ENCODE results near the gene ILRUN.

ILRUN gene

DNA sequence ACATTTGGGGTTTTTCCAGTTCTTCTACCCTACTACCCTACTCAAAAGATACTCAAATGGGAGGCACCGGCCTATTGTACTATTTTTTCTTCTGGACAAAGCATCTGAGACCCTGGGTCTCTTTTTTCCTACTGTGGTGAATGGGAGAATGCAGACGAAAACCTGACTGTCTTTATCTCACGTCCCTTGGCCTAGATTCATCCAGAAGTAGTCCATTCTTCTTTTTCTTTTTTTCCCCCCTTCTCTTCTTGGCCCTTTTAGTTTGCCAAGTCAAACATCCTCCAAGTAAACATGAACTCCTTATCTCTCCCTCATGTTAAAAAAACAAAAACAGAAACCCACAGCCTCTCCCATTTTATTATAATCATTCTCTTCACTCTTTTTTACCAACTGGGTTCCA, 8.7 kb upstream of the ILRUN start:
- Histone ChIP-seq H3K9ac (no peak overlapping the region), H3K36me3 (ENCODE audit: insufficient read depth) (no peaks in the 10 kb centered on the region), H3K79me2 (ENCODE audit: insufficient read depth, low read depth) (no peaks in the 10 kb centered on the region), H3K27me3 (ENCODE audit: insufficient read depth, low read depth) (no peaks in the 10 kb centered on the region), H4K20me1 (ENCODE audit: insufficient read depth) (no peaks in the 10 kb centered on the region), H3K4me1 (ENCODE audit: low read depth, poor library complexity, severe bottlenecking) (no peaks in the 10 kb centered on the region), H3K4me2 (no peak overlapping the region), H3K27ac (no peak overlapping the region), H3K4me3 (IDR thresholded peaks at IDR 0.05; ENCODE audit: insufficient read depth, low read depth, low read length) (no peak overlapping the region), H2AFZ (ENCODE audit: low read depth) (no peak overlapping the region)
- TF ChIP-seq, protein P1, sequence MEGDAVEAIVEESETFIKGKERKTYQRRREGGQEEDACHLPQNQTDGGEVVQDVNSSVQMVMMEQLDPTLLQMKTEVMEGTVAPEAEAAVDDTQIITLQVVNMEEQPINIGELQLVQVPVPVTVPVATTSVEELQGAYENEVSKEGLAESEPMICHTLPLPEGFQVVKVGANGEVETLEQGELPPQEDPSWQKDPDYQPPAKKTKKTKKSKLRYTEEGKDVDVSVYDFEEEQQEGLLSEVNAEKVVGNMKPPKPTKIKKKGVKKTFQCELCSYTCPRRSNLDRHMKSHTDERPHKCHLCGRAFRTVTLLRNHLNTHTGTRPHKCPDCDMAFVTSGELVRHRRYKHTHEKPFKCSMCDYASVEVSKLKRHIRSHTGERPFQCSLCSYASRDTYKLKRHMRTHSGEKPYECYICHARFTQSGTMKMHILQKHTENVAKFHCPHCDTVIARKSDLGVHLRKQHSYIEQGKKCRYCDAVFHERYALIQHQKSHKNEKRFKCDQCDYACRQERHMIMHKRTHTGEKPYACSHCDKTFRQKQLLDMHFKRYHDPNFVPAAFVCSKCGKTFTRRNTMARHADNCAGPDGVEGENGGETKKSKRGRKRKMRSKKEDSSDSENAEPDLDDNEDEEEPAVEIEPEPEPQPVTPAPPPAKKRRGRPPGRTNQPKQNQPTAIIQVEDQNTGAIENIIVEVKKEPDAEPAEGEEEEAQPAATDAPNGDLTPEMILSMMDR (conservative IDR thresholded peaks at IDR 0.05; ENCODE audit: low read depth, low read length), result no peak

DNA sequence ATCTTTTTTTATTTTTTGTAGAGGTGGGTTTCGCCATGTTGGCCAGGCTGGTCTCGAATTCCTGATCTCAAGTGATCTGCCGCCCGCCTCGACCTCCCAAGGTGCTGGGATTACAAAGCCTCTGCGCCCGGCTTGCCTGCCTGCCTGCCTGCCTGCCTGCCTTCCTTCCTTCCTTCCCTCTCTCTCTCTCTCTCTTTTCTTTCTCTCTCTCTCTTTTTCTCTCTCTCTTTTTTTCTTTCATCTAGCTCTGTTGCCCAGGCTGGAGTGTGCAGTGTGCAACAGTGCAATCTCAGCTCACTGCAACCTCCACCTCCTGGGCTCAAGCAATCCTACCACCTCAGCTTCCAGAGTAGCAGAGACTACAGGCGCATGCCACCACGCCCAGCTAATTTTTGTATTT, 4.6 kb upstream of the ILRUN start:
- H3K27ac ChIP-seq, result no peak overlapping the region
- H2AFZ ChIP-seq (ENCODE audit: low read depth), result no peak overlapping the region
- H3K4me1 ChIP-seq (ENCODE audit: low read depth, poor library complexity, severe bottlenecking), result peaks cover 6% of the 10 kb centered on the region
- no peak overlapping the region for H3K4me2 ChIP-seq
- H3K79me2 ChIP-seq (ENCODE audit: insufficient read depth, low read depth), result peaks cover 3% of the 10 kb centered on the region
- H3K4me3 ChIP-seq (IDR thresholded peaks at IDR 0.05; ENCODE audit: insufficient read depth, low read depth, low read length), result no peak overlapping the region
- no peaks in the 10 kb centered on the region for H4K20me1 ChIP-seq (ENCODE audit: insufficient read depth)
- H3K27me3 ChIP-seq (ENCODE audit: insufficient read depth, low read depth), result no peaks in the 10 kb centered on the region
- no peak overlapping the region for H3K9ac ChIP-seq
- no peaks in the 10 kb centered on the region for H3K36me3 ChIP-seq (ENCODE audit: insufficient read depth)
- TF ChIP-seq, protein P1 (conservative IDR thresholded peaks at IDR 0.05; ENCODE audit: low read depth, low read length), result no peak

DNA sequence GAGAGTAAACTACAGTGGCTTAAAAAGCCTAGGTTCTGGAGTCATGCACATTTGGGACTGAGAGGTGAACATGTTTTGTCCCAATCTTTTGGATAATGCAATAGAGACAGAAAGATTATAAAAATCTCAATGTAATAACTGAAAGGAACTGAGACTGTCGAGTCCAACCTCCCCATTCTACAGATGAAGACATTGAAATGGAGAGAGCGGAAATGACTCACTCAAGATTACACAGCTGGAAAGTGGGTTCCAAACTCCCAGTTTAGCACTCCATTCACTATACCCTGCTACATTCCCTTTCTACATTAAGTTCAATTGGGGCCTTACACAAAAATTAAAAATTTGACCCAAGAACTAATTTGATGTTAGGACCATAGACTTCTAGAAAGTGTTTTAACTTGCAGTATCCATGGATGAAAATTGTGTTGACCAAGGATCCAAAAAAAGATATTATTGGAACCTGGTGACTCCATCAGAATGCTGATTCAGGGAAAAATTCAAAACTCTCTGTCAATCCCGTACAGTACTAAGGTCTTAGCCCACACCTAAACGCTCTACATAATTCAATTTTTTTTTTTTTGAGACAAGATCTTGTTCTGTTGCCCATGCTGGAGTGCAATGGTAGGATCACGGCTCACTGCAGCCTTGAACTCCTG, 1.5 kb upstream of the ILRUN start:
- Histone ChIP-seq H2AFZ (ENCODE audit: low read depth) (no peak overlapping the region), H3K4me1 (ENCODE audit: low read depth, poor library complexity, severe bottlenecking) (peaks cover 32% of the 10 kb centered on the region), H3K36me3 (ENCODE audit: insufficient read depth) (0 out of 2 replicates have a peak, but pooled peaks cover 1% of the 10 kb centered on the region), H3K9ac (no peak overlapping the region), H3K4me2 (no peak overlapping the region), H3K27ac (no peak overlapping the region), H3K79me2 (ENCODE audit: insufficient read depth, low read depth) (peaks cover 34% of the 10 kb centered on the region), H3K27me3 (ENCODE audit: insufficient read depth, low read depth) (no peaks in the 10 kb centered on the region), H3K4me3 (IDR thresholded peaks at IDR 0.05; ENCODE audit: insufficient read depth, low read depth, low read length) (no peak overlapping the region), H4K20me1 (ENCODE audit: insufficient read depth) (no peaks in the 10 kb centered on the region)
- TF ChIP-seq, protein P1 (conservative IDR thresholded peaks at IDR 0.05; ENCODE audit: low read depth, low read length), result no peak

GRCh38 chr6:34697544-34697836, 923 bp upstream of the ILRUN start:
- Histone ChIP-seq H3K9ac (no peak overlapping the region; the same call in 1 of the 2 replicates), H3K27ac (no peak overlapping the region), H2AFZ (ENCODE audit: low read depth) (peak overlapping the region; percentile 91), H3K36me3 (ENCODE audit: insufficient read depth) (0 out of 2 replicates have a peak, but pooled peaks cover 3% of the 10 kb centered on the region), H4K20me1 (ENCODE audit: insufficient read depth) (no peaks in the 10 kb centered on the region), H3K4me2 (peak overlapping the region; percentile 43), H3K27me3 (ENCODE audit: insufficient read depth, low read depth) (no peaks in the 10 kb centered on the region), H3K79me2 (ENCODE audit: insufficient read depth, low read depth) (peaks cover 40% of the 10 kb centered on the region), H3K4me3 (IDR thresholded peaks at IDR 0.05; ENCODE audit: insufficient read depth, low read depth, low read length) (no peak overlapping the region), H3K4me1 (ENCODE audit: low read depth, poor library complexity, severe bottlenecking) (peaks cover 38% of the 10 kb centered on the region)
- TF ChIP-seq, protein P1 (conservative IDR thresholded peaks at IDR 0.05; ENCODE audit: low read depth, low read length), result no peak

All from KMS-11 (cell line).